HG03103 (cell line): ENCODE results near the gene RNU5D-1.
A peak's percentile ranks its signal among the peaks of the same experiment; 100 is the strongest.
"Not testable (repeated sequence)": the region's sequence is repeated elsewhere in the genome, so short reads cannot be mapped to it uniquely, and the experiment has no call there.

Source experiments
- ATAC-seq: cut with Tn5 transposase; IDR thresholded peaks from one replicate; pipeline ENCODE4 v1.9.1; 2021; ENCODE audit warnings: low read depth; ENCODE audit not compliant: unreplicated experiment

The RNU5D-1 gene

GRCh38 chr1:44705470-44705869 is 25.5 kb downstream of the RNU5D-1 start:
- ATAC-seq: no peak

DNA sequence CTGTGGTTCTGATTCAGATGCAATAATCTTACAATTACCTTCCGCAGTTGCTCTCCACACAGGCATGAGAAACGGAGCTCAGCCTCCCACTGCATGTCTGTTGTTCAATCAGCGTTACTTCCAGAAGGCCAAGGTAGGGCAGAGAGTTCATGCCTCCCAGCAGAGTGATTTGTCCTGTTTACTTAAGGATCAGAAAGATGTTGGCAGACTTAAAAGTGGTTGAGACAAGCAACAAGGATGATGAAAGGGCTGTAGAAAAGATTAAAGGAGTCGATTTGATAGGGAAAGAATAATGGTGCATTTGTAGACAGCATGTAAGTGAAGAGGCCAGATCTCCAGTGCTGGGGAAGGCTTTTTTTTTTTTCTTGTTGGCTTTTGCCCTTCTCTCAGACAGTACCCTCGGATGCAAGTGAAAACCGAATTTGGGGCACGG is 29.8 kb downstream of the RNU5D-1 start:
- ATAC-seq: no peak

GRCh38 chr1:44700573-44700972 is 30.4 kb downstream of the RNU5D-1 start:
- no peak for ATAC-seq

- ATAC-seq: not testable (repeated sequence)
Measured at GRCh38 chr1:44699375-44699774, 31.6 kb downstream of the RNU5D-1 start.

GRCh38 chr1:44698138-44698537 is 32.8 kb downstream of the RNU5D-1 start:
- no peak for ATAC-seq

DNA sequence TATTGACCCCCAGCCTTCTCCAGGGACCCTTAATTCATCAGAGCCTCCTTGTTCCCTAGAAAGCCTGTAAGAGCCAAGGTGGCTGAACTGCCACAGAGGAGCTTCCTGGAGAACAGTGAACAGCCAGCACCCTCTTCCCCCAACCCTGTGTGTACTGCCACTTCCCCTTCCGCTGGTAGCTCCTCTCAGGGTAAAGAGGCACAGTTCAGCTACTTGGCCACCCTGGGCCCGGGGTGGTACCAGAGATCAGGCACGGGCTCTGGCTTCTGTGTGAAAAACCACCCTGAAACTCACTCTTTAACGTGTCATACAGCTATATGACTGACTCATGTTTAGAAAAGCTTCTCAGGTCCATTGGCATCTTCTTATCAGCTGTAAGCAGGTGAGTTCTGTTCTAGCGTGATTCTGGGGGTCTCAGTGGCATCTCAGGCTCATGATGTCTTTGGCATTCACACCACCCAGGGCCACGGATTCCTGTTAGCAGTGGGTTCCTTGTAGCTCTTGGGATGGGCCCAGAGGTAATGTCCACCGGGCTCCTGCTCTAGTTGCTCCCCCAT is 34.1 kb downstream of the RNU5D-1 start:
- ATAC-seq: no peak

DNA sequence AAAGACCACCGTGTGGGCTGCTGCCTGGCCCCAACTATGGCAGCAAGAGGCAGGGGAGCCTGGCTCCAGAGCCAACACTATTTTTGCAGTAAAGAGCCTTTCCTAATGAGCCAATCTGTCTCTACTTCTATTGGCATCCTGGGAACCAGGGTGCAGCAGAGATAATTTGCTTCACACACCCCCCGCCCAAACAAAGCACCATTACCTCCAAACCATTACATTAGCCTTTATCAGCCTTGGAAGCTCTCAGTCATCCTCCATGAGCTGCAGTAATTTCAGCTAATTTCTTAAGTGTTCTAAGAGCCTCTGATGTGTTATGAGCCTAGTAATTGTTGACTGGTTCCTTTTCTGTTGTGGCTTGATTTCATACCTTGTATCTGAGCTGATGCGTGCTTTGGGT is 34.9 kb downstream of the RNU5D-1 start:
- ATAC-seq: no peak

- ATAC-seq: no peak
Measured at GRCh38 chr1:44695671-44696070, 35.3 kb downstream of the RNU5D-1 start.

- no peak for ATAC-seq
Measured at GRCh38 chr1:44694863-44695478, 36.0 kb downstream of the RNU5D-1 start.

DNA sequence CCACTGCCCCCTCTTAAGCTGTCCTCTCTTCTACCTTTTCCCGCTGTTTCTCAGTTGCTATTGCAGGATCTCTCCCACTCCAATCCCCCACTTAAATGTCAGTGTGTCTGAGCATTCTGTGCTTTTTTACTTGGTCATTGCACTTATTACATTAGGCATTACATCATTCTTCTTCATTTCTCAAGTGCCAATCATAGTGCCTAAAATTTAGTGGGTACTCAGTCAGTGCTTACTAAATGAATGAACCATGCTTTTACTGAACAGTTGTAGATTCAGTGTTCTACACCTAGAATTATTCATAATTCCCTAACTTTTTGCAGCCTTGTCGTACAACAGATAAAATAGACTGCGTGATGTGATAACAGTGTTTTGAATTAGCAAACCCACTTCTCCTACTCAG is 37.1 kb downstream of the RNU5D-1 start:
- no peak for ATAC-seq

DNA sequence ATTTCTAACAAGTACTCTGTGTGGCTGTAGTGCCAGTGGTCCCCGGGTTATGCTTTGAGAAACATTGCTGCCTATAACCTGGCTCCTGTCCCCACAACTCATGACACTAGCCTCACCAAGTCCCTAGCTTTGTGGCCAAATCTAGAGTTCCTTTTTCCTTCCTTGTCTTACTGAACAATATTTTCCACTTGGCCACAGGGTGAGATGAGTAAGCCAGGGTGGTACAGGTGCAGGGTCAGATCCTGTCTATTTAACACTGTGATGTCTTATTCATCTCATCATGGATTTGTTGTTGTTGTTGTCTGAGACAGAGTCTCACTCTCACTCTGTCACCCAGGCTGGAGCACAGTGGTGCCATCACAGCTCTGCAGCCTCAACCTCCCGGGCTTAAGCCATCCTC is 37.8 kb downstream of the RNU5D-1 start:
- ATAC-seq: no peak

GRCh38 chr1:44689447-44689765 is 41.6 kb downstream of the RNU5D-1 start:
- no peak for ATAC-seq

- no peak for ATAC-seq
Measured at GRCh38 chr1:44688760-44689446, 42.1 kb downstream of the RNU5D-1 start.

DNA sequence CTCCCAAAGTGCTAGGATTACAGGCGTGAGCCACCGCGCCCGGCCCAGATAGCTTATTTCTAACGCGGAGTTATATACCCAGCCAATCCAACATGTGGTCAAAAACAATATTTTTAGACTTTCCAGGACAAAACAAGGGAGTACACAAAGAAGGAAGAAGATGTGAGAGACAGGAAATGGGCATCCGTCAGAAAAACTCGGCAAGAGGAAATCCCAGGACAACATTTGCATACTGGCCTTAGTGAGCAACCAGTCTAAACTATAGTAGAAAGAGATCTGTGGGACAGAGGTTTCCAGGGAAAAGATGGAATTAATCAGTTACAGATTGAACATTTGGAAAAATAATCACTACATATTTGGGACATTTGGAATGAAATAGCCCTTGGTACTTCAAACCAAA is 45.1 kb downstream of the RNU5D-1 start:
- no peak for ATAC-seq

DNA sequence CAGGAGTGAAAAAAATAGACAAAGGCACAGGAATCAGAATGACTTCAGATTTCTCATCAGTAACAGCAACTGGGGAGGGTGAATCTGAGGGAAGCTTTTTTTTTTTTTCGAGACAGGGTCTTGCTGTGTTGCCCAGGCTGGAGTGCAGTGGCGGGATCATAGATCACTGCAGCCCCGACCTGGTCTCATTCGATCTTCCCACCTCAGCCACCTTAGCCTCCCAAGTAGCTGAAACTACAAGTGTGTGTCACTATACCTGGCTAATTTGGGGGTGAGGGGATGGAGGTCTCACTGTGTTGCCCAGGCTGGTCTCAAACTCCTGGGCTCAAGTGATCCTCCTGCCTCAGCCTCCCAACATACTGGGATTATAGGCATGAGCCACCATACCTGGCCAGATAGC is 45.8 kb downstream of the RNU5D-1 start:
- no peak for ATAC-seq

DNA sequence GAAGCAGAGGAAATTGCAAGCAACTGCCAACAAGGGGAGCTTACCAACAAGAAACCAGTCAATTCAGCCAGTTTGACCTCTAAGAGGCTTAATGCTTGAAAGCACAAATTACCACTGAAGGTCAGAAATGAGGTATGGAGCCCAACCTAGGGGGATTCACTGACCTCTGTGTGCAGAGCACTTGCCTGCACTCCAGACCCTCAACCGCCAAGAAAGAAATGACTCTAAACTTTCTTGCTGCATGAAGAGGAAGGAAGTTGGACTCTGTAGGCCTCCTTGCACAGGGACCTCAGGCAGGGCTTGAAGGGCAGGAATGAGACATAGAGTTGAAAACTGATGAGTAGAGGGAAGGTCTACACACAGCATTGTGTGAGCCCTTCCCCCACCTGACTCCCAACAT is 46.4 kb downstream of the RNU5D-1 start:
- ATAC-seq: peak; percentile 68

DNA sequence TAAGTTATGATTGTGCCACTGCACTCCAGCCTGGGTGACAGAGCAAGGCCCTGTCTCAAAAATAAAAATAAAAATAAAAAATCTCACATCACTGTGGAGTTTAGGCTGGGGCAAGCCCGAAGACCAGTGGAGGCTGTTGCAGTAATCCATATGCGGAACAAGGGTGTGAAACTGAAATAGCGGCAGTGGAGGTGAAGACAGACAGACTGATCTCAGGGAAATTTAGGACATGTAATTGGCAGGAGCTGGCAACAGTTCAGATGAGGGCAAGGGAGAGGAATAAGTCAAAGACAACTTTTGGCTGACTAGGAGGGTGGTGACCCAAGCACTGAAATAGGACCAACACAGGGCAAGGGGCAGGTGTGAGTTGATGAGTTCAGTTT is 48.1 kb downstream of the RNU5D-1 start:
- no peak for ATAC-seq

DNA sequence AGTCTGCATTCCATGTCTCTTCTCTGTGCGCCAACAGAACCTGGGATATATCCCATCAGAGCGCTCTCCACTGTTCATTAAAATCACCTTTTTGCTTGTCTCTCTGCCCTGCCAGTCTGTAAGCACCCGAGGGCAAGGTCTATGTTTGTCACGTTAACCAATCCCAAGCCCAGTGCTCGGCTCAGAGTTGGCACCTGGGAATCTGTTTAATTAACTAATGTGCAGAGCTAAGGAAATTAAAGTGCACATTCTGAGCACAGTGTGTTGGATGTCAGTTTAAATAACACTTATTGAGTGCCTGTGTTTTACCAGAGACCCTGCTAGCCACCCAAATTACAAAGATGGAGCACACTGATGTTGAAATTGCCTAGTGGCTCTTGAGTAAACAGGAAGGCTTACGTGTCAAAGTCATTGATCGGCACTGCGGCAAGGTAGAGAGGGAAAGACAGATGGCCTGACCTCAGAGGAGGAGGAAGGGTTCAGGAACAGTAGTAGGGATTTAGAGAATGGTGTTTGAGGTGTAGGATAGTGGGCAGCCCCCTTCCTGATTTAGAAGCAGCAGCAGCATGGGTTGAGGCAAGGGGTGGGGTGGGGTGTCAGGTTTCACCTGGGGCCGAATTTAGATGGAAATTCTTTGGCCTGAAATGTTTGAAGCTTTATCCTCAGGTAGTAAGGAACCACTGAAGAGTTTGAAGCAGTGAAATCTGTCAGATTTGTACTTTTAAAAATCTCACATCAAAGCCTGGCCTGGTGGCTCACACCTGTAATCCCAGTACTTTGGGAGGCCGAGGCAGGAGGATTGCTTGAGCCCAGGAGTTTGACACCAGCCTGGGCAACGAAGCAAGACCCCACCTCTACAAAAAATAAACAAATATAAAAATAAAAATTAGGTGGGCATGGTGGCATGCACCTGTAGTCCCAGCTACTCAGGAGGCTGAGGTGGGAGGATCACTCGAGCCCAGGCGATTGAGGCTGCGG is 48.8 kb downstream of the RNU5D-1 start:
- ATAC-seq: no peak
